Right hindlimb (tissue), 1 donor: Measurements from ENCODE around the gene MYEOV.

ENCODE experiments used
- DNase-seq: peaks from one replicate; pipeline ENCODE4 v3.0.0-alpha.2; 2018

MYEOV gene

GRCh38 chr11:69302447-69303020 is 8.6 kb downstream of the MYEOV start:
- no peak for DNase-seq

GRCh38 chr11:69303427-69303826 is 9.5 kb downstream of the MYEOV start:
- DNase-seq: no peak

GRCh38 chr11:69304258-69304657 is 10.3 kb downstream of the MYEOV start:
- DNase-seq: no peak

GRCh38 chr11:69304686-69305085 is 10.7 kb downstream of the MYEOV start:
- no peak for DNase-seq

- no peak for DNase-seq
These were observed 12.1 kb downstream of the MYEOV start for GRCh38 chr11:69305885-69306540.

GRCh38 chr11:69306821-69307220 is 12.9 kb downstream of the MYEOV start:
- no peak for DNase-seq

- no peak for DNase-seq
These were observed 13.5 kb downstream of the MYEOV start for GRCh38 chr11:69307421-69307820.

GRCh38 chr11:69307871-69308431 is 14.0 kb downstream of the MYEOV start:
- DNase-seq: no peak

- peak; percentile 50 for DNase-seq
These were observed 14.5 kb downstream of the MYEOV start for GRCh38 chr11:69308491-69308911.

GRCh38 chr11:69308936-69309615 is 15.1 kb downstream of the MYEOV start:
- DNase-seq: no peak

GRCh38 chr11:69309631-69310280 is 15.8 kb downstream of the MYEOV start:
- DNase-seq: peak; percentile 75

- DNase-seq: peak; percentile 25
These were observed 16.4 kb downstream of the MYEOV start for GRCh38 chr11:69310351-69310750.

- peak; percentile 18 for DNase-seq
These were observed 17.2 kb downstream of the MYEOV start for GRCh38 chr11:69310934-69311766.

GRCh38 chr11:69311767-69312385 is 17.9 kb downstream of the MYEOV start:
- peak; percentile 82 for DNase-seq

- peak; percentile 87 for DNase-seq
These were observed 18.8 kb downstream of the MYEOV start for GRCh38 chr11:69312453-69313404.

- DNase-seq: no peak
These were observed 20.0 kb downstream of the MYEOV start for GRCh38 chr11:69313992-69314391.

GRCh38 chr11:69314555-69314954 is 20.6 kb downstream of the MYEOV start:
- DNase-seq: no peak

GRCh38 chr11:69316956-69317355 is 23.0 kb downstream of the MYEOV start:
- DNase-seq: no peak

GRCh38 chr11:69317401-69318092 is 23.6 kb downstream of the MYEOV start:
- no peak for DNase-seq

GRCh38 chr11:69318093-69318420 is 24.1 kb downstream of the MYEOV start:
- no peak for DNase-seq
